DND-41 (cell line): ENCODE measurements around the gene MTR.

Source experiments
- ATAC-seq: fragments of 200-7000 bp; cut with Tn5 transposase; 3 replicates; pipeline ENCODE4 v1.9.1; 2021; ENCODE audit warnings: low read depth; ENCODE audit not compliant: insufficient read depth
- DNase-seq: peaks from one replicate; pipeline ENCODE4 v3.0.0-alpha.2; 2020
- H2AFZ ChIP-seq: 2 replicates; pipeline ENCODE4 v1.6.0; 2012; ENCODE audit warnings: low read depth, low read length
- H3K27ac ChIP-seq: 2 replicates; pipeline ENCODE4 v1.5.1; 2012; ENCODE audit warnings: low read length, inconsistent platforms
- H3K27me3 ChIP-seq: fragments of 200-600 bp; sonication (generic); 2 replicates; pipeline ENCODE4 v1.6.0; 2012; ENCODE audit warnings: low read length, mild to moderate bottlenecking, inconsistent platforms; ENCODE audit not compliant: insufficient read depth, poor library complexity
- H3K36me3 ChIP-seq: 2 replicates; pipeline ENCODE4 v1.5.1; 2012; ENCODE audit warnings: low read length, inconsistent platforms; ENCODE audit not compliant: insufficient read depth
- H3K4me1 ChIP-seq: 2 replicates; pipeline ENCODE4 v1.5.1; 2012; ENCODE audit warnings: mild to moderate bottlenecking, low read length; ENCODE audit not compliant: insufficient read depth
- H3K4me2 ChIP-seq: 2 replicates; pipeline ENCODE4 v1.6.0; 2012; ENCODE audit warnings: mild to moderate bottlenecking, moderate library complexity, low read length, inconsistent platforms; ENCODE audit not compliant: insufficient read depth
- H3K4me3 ChIP-seq, 2 experiments: fragments of 200-600 bp in 1 of 2; shearing (Covaris generic) in 1 of 2; 2 replicates each; pipeline ENCODE4 v1.5.1; 2012 to 2016; ENCODE audit warnings: inconsistent platforms in 2 of 2, low read length in 2 of 2, mild to moderate bottlenecking in 2 of 2, low read depth in 1 of 2, moderate library complexity in 1 of 2
- H3K79me2 ChIP-seq: 2 replicates; pipeline ENCODE4 v1.6.0; 2012; ENCODE audit warnings: low read length, inconsistent platforms; ENCODE audit not compliant: insufficient read depth
- H3K9ac ChIP-seq: 2 replicates; pipeline ENCODE4 v1.6.0; 2012; ENCODE audit warnings: low read depth, mild to moderate bottlenecking, inconsistent platforms, low read length, moderate library complexity
- H3K9me3 ChIP-seq: 2 replicates; pipeline ENCODE4 v1.5.1; 2012; ENCODE audit warnings: low read length, moderate library complexity, mild to moderate bottlenecking, inconsistent platforms; ENCODE audit not compliant: insufficient read depth, severe bottlenecking
- H4K20me1 ChIP-seq: 2 replicates; pipeline ENCODE4 v1.6.0; 2012; ENCODE audit warnings: low read length; ENCODE audit not compliant: insufficient read depth
- CTCF ChIP-seq: IDR thresholded peaks from 2 replicates; pipeline ENCODE4 v1.5.1; 2012; ENCODE audit warnings: borderline replicate concordance, low read length, moderate library complexity, mild to moderate bottlenecking; ENCODE audit not compliant: poor library complexity, severe bottlenecking; ENCODE audit errors: extremely low read depth
- EZH2 ChIP-seq: IDR thresholded peaks from 3 replicates; pipeline ENCODE4 v1.6.1; 2012; ENCODE audit warnings: borderline replicate concordance, low read depth, mild to moderate bottlenecking, moderate library complexity, low read length, inconsistent platforms; ENCODE audit not compliant: severe bottlenecking

The MTR gene

GRCh38 chr1:236809148-236809547, 14.1 kb downstream of the MTR start:
- H3K36me3 ChIP-seq: peaks cover 88% of the 10 kb centered on the region
- DNase-seq (no peak), ATAC-seq (no peak)
- TF ChIP-seq EZH2 (no peak), CTCF (no peak)
- H3K4me1 ChIP-seq: no peaks in the 10 kb centered on the region
- H3K4me3 ChIP-seq: no peak overlapping the region
- no peaks in the 10 kb centered on the region for H3K9me3 ChIP-seq
- H3K27me3 ChIP-seq: no peaks in the 10 kb centered on the region
- H3K27ac ChIP-seq: no peak overlapping the region
- H4K20me1 ChIP-seq: peaks cover 16% of the 10 kb centered on the region
- H3K79me2 ChIP-seq: peaks cover 37% of the 10 kb centered on the region
- no peak overlapping the region for H3K4me2 ChIP-seq
- no peak overlapping the region for H2AFZ ChIP-seq
- no peak overlapping the region for H3K9ac ChIP-seq

GRCh38 chr1:236810018-236810417, 14.9 kb downstream of the MTR start:
- DNase-seq (no peak), ATAC-seq (no peak)
- no peaks in the 10 kb centered on the region for H3K9me3 ChIP-seq
- H2AFZ ChIP-seq: no peak overlapping the region
- H3K36me3 ChIP-seq: peaks cover 95% of the 10 kb centered on the region
- H3K4me3 ChIP-seq: no peak overlapping the region
- TF ChIP-seq EZH2 (no peak), CTCF (no peak)
- H3K27ac ChIP-seq: no peak overlapping the region
- peaks cover 29% of the 10 kb centered on the region for H3K79me2 ChIP-seq
- H3K4me1 ChIP-seq: no peaks in the 10 kb centered on the region
- H3K27me3 ChIP-seq: no peaks in the 10 kb centered on the region
- peaks cover 15% of the 10 kb centered on the region for H4K20me1 ChIP-seq
- no peak overlapping the region for H3K4me2 ChIP-seq
- H3K9ac ChIP-seq: no peak overlapping the region

- ATAC-seq: no peak
- Histone ChIP-seq H2AFZ (no peak overlapping the region), H3K4me2 (no peak overlapping the region), H3K36me3 (peaks cover 96% of the 10 kb centered on the region), H3K27me3 (no peaks in the 10 kb centered on the region), H3K27ac (no peak overlapping the region), H3K9ac (no peak overlapping the region), H3K9me3 (no peaks in the 10 kb centered on the region), H3K79me2 (peaks cover 10% of the 10 kb centered on the region; the same call in 1 of the 2 replicates), H3K4me3 (no peak overlapping the region), H4K20me1 (0 out of 2 replicates have a peak, but pooled peaks cover 7% of the 10 kb centered on the region), H3K4me1 (no peaks in the 10 kb centered on the region)
- no peak for TF ChIP-seq EZH2
- no peak for TF ChIP-seq CTCF
- DNase-seq: no peak
Observed at GRCh38 chr1:236812334-236813030, 17.4 kb downstream of the MTR start.

- Histone ChIP-seq H3K36me3 (peaks cover 94% of the 10 kb centered on the region), H3K4me1 (no peaks in the 10 kb centered on the region), H3K79me2 (no peaks in the 10 kb centered on the region), H3K27ac (no peak overlapping the region), H3K27me3 (no peaks in the 10 kb centered on the region), H3K9ac (no peak overlapping the region), H3K4me3 (no peak overlapping the region), H2AFZ (no peak overlapping the region), H3K4me2 (no peak overlapping the region), H4K20me1 (0 out of 2 replicates have a peak, but pooled peaks cover 5% of the 10 kb centered on the region), H3K9me3 (no peaks in the 10 kb centered on the region)
- TF ChIP-seq CTCF (no peak), EZH2 (no peak)
- DNase-seq (no peak), ATAC-seq (no peak)
Observed at GRCh38 chr1:236815941-236816340, 20.8 kb downstream of the MTR start.
